ENCODE data around the gene CXCR6. TPM values are rescaled to one million over a fixed set of nuclear protein-coding genes. Genes with fewer than 3 reads are reported as not detected.

CXCR6 gene
- total RNA-seq, 1 donor from 2014 or later: 4.3 TPM

DNA sequence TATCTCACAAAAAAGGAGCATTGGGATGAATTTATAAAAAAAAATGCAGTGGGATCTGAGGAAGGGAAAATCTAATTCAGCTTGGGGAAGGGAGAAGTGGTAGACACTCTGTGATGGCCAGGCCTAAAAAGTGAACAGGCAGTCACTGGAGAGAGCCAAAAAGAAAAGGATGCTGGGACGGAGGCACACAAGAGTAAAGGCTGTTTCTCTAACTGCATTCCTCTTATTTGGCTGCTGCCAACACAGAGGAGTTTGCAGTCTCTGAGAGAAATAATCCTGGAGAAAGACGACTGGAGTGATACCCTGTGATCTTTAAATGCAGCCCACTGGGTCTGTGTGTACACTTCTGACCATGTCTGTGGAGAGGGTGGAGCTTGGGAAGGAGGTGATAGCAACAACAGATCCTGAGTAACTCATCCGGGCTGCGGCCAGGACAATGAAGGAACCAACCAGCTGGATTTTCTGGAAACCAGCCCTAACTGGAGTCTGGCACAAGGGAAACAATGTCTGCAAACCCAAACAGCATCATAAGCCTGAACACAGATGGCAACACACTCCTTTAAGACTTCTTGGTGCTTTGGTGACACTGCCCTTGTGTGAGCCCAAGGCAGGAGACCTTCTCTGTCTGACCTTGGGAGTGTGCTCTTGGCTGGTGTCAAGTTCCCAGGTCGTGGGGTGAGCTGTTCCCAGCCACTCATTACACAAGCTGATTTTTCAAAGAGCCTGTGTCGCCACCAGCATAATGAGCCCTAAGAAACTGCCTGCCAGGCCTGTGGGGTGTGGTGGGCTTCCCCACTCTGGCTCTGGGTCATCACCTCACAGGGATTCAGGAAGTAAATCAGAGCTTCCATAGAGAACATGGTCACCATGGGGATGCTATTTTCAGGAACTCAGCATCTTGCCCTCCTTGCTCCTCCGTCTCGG is 44.4 kb downstream of the CXCR6 start:
- Histone ChIP-seq H3K27ac (peak overlapping the region; percentile 82), H3K27me3 (ENCODE audit: low read depth) (no peaks in the 10 kb centered on the region), H3K9me3 (no peaks in the 10 kb centered on the region), H3K36me3 (peaks cover 23% of the 10 kb centered on the region), H3K4me1 (peaks cover 89% of the 10 kb centered on the region), H3K4me3 (no peak overlapping the region)
- TF ChIP-seq, protein P1, sequence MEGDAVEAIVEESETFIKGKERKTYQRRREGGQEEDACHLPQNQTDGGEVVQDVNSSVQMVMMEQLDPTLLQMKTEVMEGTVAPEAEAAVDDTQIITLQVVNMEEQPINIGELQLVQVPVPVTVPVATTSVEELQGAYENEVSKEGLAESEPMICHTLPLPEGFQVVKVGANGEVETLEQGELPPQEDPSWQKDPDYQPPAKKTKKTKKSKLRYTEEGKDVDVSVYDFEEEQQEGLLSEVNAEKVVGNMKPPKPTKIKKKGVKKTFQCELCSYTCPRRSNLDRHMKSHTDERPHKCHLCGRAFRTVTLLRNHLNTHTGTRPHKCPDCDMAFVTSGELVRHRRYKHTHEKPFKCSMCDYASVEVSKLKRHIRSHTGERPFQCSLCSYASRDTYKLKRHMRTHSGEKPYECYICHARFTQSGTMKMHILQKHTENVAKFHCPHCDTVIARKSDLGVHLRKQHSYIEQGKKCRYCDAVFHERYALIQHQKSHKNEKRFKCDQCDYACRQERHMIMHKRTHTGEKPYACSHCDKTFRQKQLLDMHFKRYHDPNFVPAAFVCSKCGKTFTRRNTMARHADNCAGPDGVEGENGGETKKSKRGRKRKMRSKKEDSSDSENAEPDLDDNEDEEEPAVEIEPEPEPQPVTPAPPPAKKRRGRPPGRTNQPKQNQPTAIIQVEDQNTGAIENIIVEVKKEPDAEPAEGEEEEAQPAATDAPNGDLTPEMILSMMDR (IDR thresholded peaks at IDR 0.05): no peak
- intact Hi-C loops (cut with DNase I): no loop called here
- no peak for DNase-seq
- ATAC-seq: peak in 1 of 2 donors; percentile 19

DNA sequence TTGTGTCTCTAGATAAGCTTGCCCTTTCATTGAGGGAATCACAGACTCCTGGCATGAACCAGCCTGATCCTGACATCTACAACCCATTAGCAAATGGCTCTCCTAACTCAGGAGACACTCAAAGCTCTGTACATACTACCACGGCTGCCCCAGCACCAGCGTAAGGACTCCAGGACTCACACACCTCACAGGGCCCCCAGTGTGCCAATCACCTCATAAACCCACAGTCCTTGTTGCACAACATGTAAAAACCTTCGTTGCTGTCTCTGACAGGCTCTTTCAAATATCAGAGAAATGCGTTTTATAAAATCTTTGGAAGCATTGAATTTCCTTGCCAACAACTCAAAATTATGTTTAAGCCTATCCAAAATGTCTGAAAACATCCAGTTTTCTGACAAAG is 45.1 kb downstream of the CXCR6 start:
- ATAC-seq (peak in 1 of 2 donors; percentile 41), DNase-seq (no peak)
- Histone ChIP-seq H3K4me3 (no peak overlapping the region), H3K36me3 (peaks cover 16% of the 10 kb centered on the region), H3K27ac (peak overlapping the region; percentile 82), H3K27me3 (ENCODE audit: low read depth) (no peaks in the 10 kb centered on the region), H3K4me1 (peaks cover 96% of the 10 kb centered on the region), H3K9me3 (no peaks in the 10 kb centered on the region)
- intact Hi-C loops (cut with DNase I): no loop called here
- TF ChIP-seq, protein P1 (IDR thresholded peaks at IDR 0.05): no peak

DNA sequence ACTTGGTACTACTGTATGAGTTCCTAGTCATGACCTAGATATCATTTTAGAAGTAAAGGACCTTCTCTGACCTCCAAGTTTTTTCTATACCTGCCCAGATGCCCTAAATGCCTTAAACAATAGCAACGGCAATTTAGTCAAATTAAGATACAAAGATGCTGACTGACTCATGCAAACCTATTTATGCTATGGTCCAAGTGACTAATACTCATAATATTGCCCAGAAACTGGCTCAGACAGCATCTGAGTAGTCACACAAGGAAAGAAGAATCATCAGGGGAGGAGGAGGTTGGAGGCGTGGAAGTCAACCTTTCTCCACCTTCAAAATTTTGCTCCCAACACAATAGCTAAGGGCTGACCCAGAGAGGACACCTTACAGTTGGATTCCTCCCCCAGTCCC is 45.5 kb downstream of the CXCR6 start:
- H3K4me3 ChIP-seq: no peak overlapping the region
- ATAC-seq (no peak), DNase-seq (no peak)
- peaks cover 98% of the 10 kb centered on the region for H3K4me1 ChIP-seq
- peaks cover 12% of the 10 kb centered on the region for H3K36me3 ChIP-seq
- H3K9me3 ChIP-seq: no peaks in the 10 kb centered on the region
- TF ChIP-seq, protein P1 (IDR thresholded peaks at IDR 0.05): no peak
- intact Hi-C loops (cut with DNase I): no loop called here
- no peak overlapping the region for H3K27ac ChIP-seq
- H3K27me3 ChIP-seq (ENCODE audit: low read depth): no peaks in the 10 kb centered on the region

DNA sequence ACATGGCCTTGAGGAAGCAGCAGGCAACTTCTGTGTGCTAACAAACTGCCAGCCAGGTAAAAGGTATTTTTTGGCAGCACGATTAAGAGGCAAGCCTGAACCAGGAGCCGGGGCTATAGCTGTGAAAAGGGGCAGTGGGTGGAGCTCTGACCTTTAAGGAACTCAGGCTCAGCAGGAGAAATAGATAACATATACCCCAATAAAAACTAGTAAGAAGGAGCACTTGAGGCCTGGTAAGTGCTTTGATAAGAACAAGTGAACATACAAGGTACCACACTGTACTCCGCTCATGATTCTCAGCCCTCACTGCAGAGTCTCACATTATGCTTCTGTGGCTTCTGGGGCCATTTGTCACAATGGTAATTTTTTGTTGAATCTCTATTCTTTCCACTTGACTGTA is 46.9 kb downstream of the CXCR6 start:
- intact Hi-C loops (cut with DNase I): no loop called here

DNA sequence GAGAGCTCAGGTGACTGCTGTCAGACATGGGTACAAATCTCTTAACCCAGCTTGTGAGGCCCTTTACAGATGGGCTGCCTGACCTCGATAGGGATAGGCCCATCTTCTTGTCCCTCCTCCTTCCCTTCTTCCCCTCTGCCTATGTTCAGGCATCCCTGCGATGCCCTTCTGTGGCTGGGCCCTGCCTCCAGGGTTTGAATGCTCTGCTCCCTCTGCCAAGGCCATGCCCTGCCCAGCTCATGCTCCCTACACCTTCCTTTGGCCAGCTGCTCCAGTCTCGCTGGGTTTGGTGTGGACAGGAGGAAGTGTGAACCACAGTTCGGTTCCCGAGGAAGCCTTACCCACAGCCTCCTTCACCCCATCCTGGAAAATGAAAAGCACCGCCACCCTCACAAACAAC is 48.1 kb downstream of the CXCR6 start:
- Histone ChIP-seq H3K27ac (no peak overlapping the region), H3K36me3 (no peaks in the 10 kb centered on the region), H3K27me3 (ENCODE audit: low read depth) (no peaks in the 10 kb centered on the region), H3K4me3 (no peak overlapping the region), H3K4me1 (peaks cover 89% of the 10 kb centered on the region), H3K9me3 (no peaks in the 10 kb centered on the region)
- TF ChIP-seq, protein P1 (IDR thresholded peaks at IDR 0.05): no peak
- no peak for DNase-seq
- no peak for ATAC-seq
- intact Hi-C loops (cut with DNase I): no loop called here

More for the DNA sequence above, 46.9 kb downstream of the CXCR6 start:
- H3K4me3 ChIP-seq: no peak overlapping the region
- H3K4me1 ChIP-seq: peaks cover 94% of the 10 kb centered on the region
- H3K36me3 ChIP-seq: no peaks in the 10 kb centered on the region
- H3K27me3 ChIP-seq (ENCODE audit: low read depth): no peaks in the 10 kb centered on the region
- H3K27ac ChIP-seq: no peak overlapping the region
- no peak for DNase-seq
- ATAC-seq: no peak
- TF ChIP-seq, protein P1 (IDR thresholded peaks at IDR 0.05): no peak
- H3K9me3 ChIP-seq: no peaks in the 10 kb centered on the region

Measured in lower lobe of right lung (tissue), 2 donors.